A549 (cell line): ENCODE data around the gene ARHGAP22. TPM values are rescaled to one million over a fixed set of nuclear protein-coding genes. Genes with fewer than 3 reads are reported as not detected.

Experiments used
- ATAC-seq, 2 experiments: fragments of 200-7000 bp in 1 of 2; fragments of >200 bp in 1 of 2; cut with Nextera tagmentation in 1 of 2; cut with Tn5 transposase in 1 of 2; 3 replicates each; pipeline versions ENCODE4 v1.8.0 to v1.9.1; 2018 to 2020; ENCODE audit warnings: mild to moderate bottlenecking in 1 of 2, moderate library complexity in 1 of 2
- CTCF ChIA-PET: fragments of 300-600 bp; sonication (Branson Sonifier 250); formaldehyde crosslinking; extraction: SDS; loops from one replicate; lab custom pipeline; 2021; ENCODE audit warnings: antibody characterized with exemption, inconsistent platforms; lab: Yijun Ruan, JAX
- POLR2A ChIA-PET: fragments of 350-600 bp; formaldehyde crosslinking; extraction: SDS; loops from one replicate; lab custom pipeline; 2021; ENCODE audit warnings: antibody characterized with exemption, inconsistent platforms; lab: Yijun Ruan, JAX
- DNase-seq, 2 experiments: peaks; one replicate each; pipeline versions ENCODE4 v3.0.0 to v3.0.0-alpha.2; 2011 to 2016; ENCODE audit warnings: low read depth in 1 of 2, low spot score in 1 of 2
- FAIRE-seq: peaks from 2 replicates; lab custom pipeline; 2011; peaks lifted over from hg19 to GRCh38; lab: Jason Lieb, UNC
- H3K27ac ChIP-seq, 2 experiments: fragments of >200 bp; sonication (Bioruptor Twin); formaldehyde crosslinking; 3 replicates each; pipeline ENCODE4 v1.5.1; 2016 to 2017
- H3K4me1 ChIP-seq: fragments of >200 bp; sonication (Bioruptor Twin); formaldehyde crosslinking; 3 replicates; pipeline ENCODE4 v1.6.1; 2016
- H3K4me2 ChIP-seq: fragments of >200 bp; sonication (Bioruptor Twin); formaldehyde crosslinking; 3 replicates; pipeline ENCODE4 v1.6.1; 2016
- H3K4me3 ChIP-seq: fragments of >200 bp; sonication (Bioruptor Twin); formaldehyde crosslinking; 3 replicates; pipeline ENCODE4 v1.5.1; 2016
- H3K9me3 ChIP-seq: fragments of >200 bp; sonication (Bioruptor Twin); formaldehyde crosslinking; 3 replicates; pipeline ENCODE4 v1.6.1; 2016
- ATOH8 ChIP-seq: fragments of 250-450 bp; sonication (Bioruptor Pico); IDR thresholded peaks from 2 replicates; pipeline ENCODE4 v1.5.0; 2020; ENCODE audit warnings: low read depth, mild to moderate bottlenecking, moderate library complexity
- CBX2 ChIP-seq: fragments of 200-600 bp; sonication (generic); IDR thresholded peaks from 2 replicates; pipeline ENCODE4 v1.6.1; 2016; ENCODE audit warnings: low read depth, mild to moderate bottlenecking, borderline replicate concordance
- E2F6 ChIP-seq: IDR thresholded peaks from 2 replicates; pipeline ENCODE4 v1.6.1; 2012; ENCODE audit warnings: low read depth, borderline replicate concordance
- FOSB ChIP-seq: fragments of 250-450 bp; sonication (Bioruptor Pico); IDR thresholded peaks from 2 replicates; pipeline ENCODE4 v1.5.0; 2020; ENCODE audit warnings: mild to moderate bottlenecking, moderate library complexity
- FOSL2 ChIP-seq, 2 experiments: fragments of 450-650 bp in 1 of 2; fragments of >200 bp in 1 of 2; sonication (Bioruptor Twin) in 1 of 2; formaldehyde crosslinking; IDR thresholded peaks; 2 replicates each; pipeline versions ENCODE4 v1.5.0 to v1.6.1; 2016 to 2020; ENCODE audit warnings: mild to moderate bottlenecking in 1 of 2, moderate library complexity in 1 of 2
- FOXS1 ChIP-seq: fragments of 250-450 bp; sonication (Bioruptor Pico); IDR thresholded peaks from 2 replicates; pipeline ENCODE4 v1.5.0; 2020; ENCODE audit warnings: mild to moderate bottlenecking, moderate library complexity
- GATA3 ChIP-seq: IDR thresholded peaks from 2 replicates; pipeline ENCODE4 v1.6.1; 2012; ENCODE audit warnings: borderline replicate concordance
- HDAC2 ChIP-seq: fragments of 200-600 bp; sonication (generic); IDR thresholded peaks from 2 replicates; pipeline ENCODE4 v1.6.1; 2016
- HMGXB4 ChIP-seq: fragments of 250-450 bp; sonication (Bioruptor Pico); IDR thresholded peaks from 2 replicates; pipeline ENCODE4 v1.5.0; 2021; ENCODE audit warnings: mild to moderate bottlenecking, moderate library complexity, borderline replicate concordance
- HOXB13 ChIP-seq: fragments of 250-450 bp; sonication (Bioruptor Pico); IDR thresholded peaks from 2 replicates; pipeline ENCODE4 v1.5.0; 2020; ENCODE audit warnings: low read depth, mild to moderate bottlenecking, moderate library complexity
- HOXB5 ChIP-seq: fragments of 250-450 bp; sonication (Bioruptor Pico); IDR thresholded peaks from 2 replicates; pipeline ENCODE4 v1.5.0; 2020; ENCODE audit warnings: mild to moderate bottlenecking, moderate library complexity
- JUNB ChIP-seq: fragments of >200 bp; sonication (Bioruptor Twin); formaldehyde crosslinking; IDR thresholded peaks from 2 replicates; pipeline ENCODE4 v1.6.1; 2016
- KDM1A ChIP-seq: fragments of 200-600 bp; sonication (generic); IDR thresholded peaks from 2 replicates; pipeline ENCODE4 v1.6.1; 2016; ENCODE audit warnings: low read depth, mild to moderate bottlenecking
- MAZ ChIP-seq: fragments of 150-350 bp; IDR thresholded peaks from 2 replicates; pipeline ENCODE4 v1.6.1; 2014; ENCODE audit warnings: antibody characterized with exemption, low read depth, low read length, borderline replicate concordance
- NPAS2 ChIP-seq: fragments of 250-450 bp; sonication (Bioruptor Pico); IDR thresholded peaks from 2 replicates; pipeline ENCODE4 v1.8.0; 2022; ENCODE audit warnings: mild to moderate bottlenecking, moderate library complexity, borderline replicate concordance
- TP53 ChIP-seq: fragments of 250-450 bp; sonication (Bioruptor Pico); IDR thresholded peaks from 2 replicates; pipeline ENCODE4 v1.5.0; 2021; ENCODE audit warnings: mild to moderate bottlenecking, moderate library complexity
- USF2 ChIP-seq: fragments of 450-650 bp; IDR thresholded peaks from 2 replicates; pipeline ENCODE4 v1.6.1; 2014; ENCODE audit warnings: antibody characterized with exemption
- ZFP36 ChIP-seq: fragments of 450-650 bp; IDR thresholded peaks from 2 replicates; pipeline ENCODE4 v1.6.1; 2014; ENCODE audit warnings: borderline replicate concordance; ENCODE audit not compliant: partially characterized antibody
- ZSCAN20 ChIP-seq: fragments of 250-450 bp; sonication (Bioruptor Pico); IDR thresholded peaks from 2 replicates; pipeline ENCODE4 v1.8.0; 2022; ENCODE audit warnings: mild to moderate bottlenecking, moderate library complexity
- WGBS: methylation state at CpG from one replicate; pipeline ENCODE4 v1.1.6; 2017; ENCODE audit errors: missing lambda C conversion rate; 5-methylcytosine and 5-hydroxymethylcytosine counted together
- polyA plus RNA-seq, 4 experiments: library from polyadenylated mRNA; depleted of rRNA in 3 of 4; stranded (reverse); fragments of >200 nt; fragmentation: RNase III in 1 of 4; extraction: RNeasy Plus Mini Kit Qiagen cat#74134 plus additional on column Dnase treatment in 1 of 4; gene quantifications; 2 replicates in 3 of 4; 3 replicates in 1 of 4; pipeline ENCODE4 v1.2.3, GENCODE V29; 2011 to 2017

Gene ARHGAP22
- polyA plus RNA-seq, 2 of the 4 experiments (the other 2 are of a cell fraction): 1.9 to 3.2 TPM

DNA sequence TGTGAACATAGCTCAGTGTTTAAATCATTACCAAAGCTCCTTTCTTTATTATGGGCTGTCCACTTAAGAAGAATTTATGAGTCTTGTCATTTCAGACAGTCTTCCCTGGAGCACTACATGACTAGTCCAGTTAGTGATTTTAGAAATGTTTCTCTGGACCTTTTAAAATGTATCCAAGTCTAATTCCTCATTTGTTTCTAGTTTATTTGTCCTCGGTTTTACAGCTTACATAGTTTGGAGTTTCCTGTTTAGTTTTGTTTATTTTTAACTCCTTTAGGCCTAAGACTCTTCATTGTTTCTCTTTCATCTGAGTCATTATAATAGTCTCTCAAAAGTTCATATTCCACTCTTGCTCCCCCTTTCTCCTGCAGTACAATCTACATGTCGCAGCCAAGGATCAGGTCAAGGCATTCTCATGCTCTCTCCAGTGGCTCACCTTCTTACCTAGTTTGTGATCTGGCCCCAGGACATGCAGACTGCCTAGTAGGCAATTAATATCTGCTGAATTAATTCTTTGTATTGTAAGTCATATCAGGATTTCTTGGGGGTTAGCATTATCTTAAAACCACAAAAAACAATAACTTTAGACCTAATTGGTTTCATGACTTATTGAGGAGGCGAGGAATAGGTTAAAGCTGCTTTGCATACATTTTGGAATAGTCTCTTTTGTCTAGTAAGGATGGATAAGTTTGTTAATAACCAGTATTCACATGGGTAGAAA, 204.6 kb downstream of the ARHGAP22 start:
- CTCF ChIA-PET: no interaction called here
- peak overlapping the region; percentile 31 for H3K4me2 ChIP-seq
- DNase-seq: no peak

GRCh38 chr10:48399551-48399950, 205.3 kb downstream of the ARHGAP22 start:
- Histone ChIP-seq H3K4me3 (no peak overlapping the region), H3K9me3 (no peaks in the 10 kb centered on the region), H3K4me2 (peak overlapping the region; percentile 31), H3K4me1 (peaks cover 20% of the 10 kb centered on the region), H3K27ac (no peak overlapping the region)
- no peak for DNase-seq
- peak; percentile 29 to 50; a peak in 4 of 6 replicates for ATAC-seq
- TF ChIP-seq ATOH8 (no peak), HOXB13 (CRISPR knock-in tag) (no peak), GATA3 (no peak)
- CTCF ChIA-PET: no interaction called here
- no peak for FAIRE-seq
- POLR2A ChIA-PET: no interaction called here
- 91% methylated on average over 1 of the region's 1 CpG for WGBS

More for the DNA sequence above, 204.6 kb downstream of the ARHGAP22 start:
- no peak overlapping the region for H3K27ac ChIP-seq
- H3K9me3 ChIP-seq: no peaks in the 10 kb centered on the region
- ATAC-seq (peak; percentile 56 to 68; a peak in 4 of 6 replicates), FAIRE-seq (no peak)
- H3K4me3 ChIP-seq: no peak overlapping the region
- 56% methylated on average over 3 of the region's 3 CpGs for WGBS
- POLR2A ChIA-PET: no interaction called here
- no peak for TF ChIP-seq HOXB5 (CRISPR knock-in tag)
- no peak for TF ChIP-seq FOSL2 (IDR thresholded peaks at IDR 0.05)
- no peak for TF ChIP-seq FOSL2 (CRISPR knock-in tag; IDR thresholded peaks at IDR 0.05)
- peaks cover 20% of the 10 kb centered on the region for H3K4me1 ChIP-seq

DNA sequence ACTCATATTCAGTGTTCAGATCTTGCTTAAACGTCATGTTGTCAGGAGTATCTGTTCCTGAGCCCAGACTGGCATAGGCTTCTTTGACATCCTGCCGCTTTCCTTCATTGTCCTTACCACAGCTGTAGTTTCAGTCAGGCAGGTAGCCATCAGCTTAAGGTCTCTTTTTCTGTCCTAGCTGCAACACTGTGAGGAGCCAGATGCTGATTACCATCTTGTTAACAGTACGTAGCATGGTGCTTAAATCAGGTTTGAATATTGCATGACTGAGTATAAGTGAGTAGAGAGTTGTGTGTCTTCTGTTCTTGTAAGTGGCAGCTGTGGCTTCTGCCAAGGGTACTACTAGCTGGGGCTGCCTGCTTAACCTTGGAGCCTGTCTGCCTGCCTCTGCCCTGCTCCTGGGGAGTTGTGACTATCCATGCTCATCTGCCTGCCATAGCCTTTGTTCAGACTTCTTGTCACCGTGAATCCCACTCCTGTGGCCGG, 205.8 kb downstream of the ARHGAP22 start:
- no peak for DNase-seq
- Histone ChIP-seq H3K4me3 (no peak overlapping the region), H3K27ac (no peak overlapping the region)
- TF ChIP-seq TP53 (no peak), HDAC2 (no peak), FOXS1 (CRISPR knock-in tag) (no peak), HMGXB4 (no peak), KDM1A (no peak), FOSB (no peak), MAZ (no peak), CBX2 (no peak), E2F6 (no peak), JUNB (no peak), ZSCAN20 (CRISPR knock-in tag) (no peak), HOXB5 (CRISPR knock-in tag) (no peak), NPAS2 (CRISPR knock-in tag) (no peak), ZFP36 (no peak), USF2 (no peak), ATOH8 (no peak)
- TF ChIP-seq, all 56 proteins: peak for 0
- H3K9me3 ChIP-seq: no peaks in the 10 kb centered on the region
- peaks cover 20% of the 10 kb centered on the region for H3K4me1 ChIP-seq
- no peak overlapping the region for H3K4me2 ChIP-seq
- POLR2A ChIA-PET: no interaction called here
- WGBS: 90% methylated on average over 5 of the region's 5 CpGs
- CTCF ChIA-PET: no interaction called here
- FAIRE-seq (no peak), ATAC-seq (peak; percentile 43 to 58; a peak in 4 of 6 replicates)
